Upper lobe of right lung (tissue), 1 donor: Measurements from ENCODE around the gene RBM11. TPM values are rescaled to one million over a fixed set of nuclear protein-coding genes. Genes with fewer than 3 reads are reported as not detected.

Source experiments
- ATAC-seq: fragments of 200-7000 bp; cut with Tn5 transposase; one replicate; pipeline ENCODE4 v1.9.1; 2020; ENCODE audit warnings: mild to moderate bottlenecking, moderate library complexity
- DNase-seq: peaks from one replicate; pipeline ENCODE4 v3.0.0-alpha.2; 2020
- H3K27ac ChIP-seq: fragments of 200-600 bp; one replicate; pipeline ENCODE4 v1.8.0; 2022
- H3K27me3 ChIP-seq: fragments of 200-600 bp; one replicate; pipeline ENCODE4 v1.8.0; 2022; ENCODE audit warnings: mild to moderate bottlenecking
- H3K36me3 ChIP-seq: fragments of 200-600 bp; one replicate; pipeline ENCODE4 v1.8.0; 2022
- H3K4me1 ChIP-seq: fragments of 200-600 bp; one replicate; pipeline ENCODE4 v1.8.0; 2022
- H3K4me3 ChIP-seq: fragments of 200-600 bp; one replicate; pipeline ENCODE4 v1.8.0; 2022; ENCODE audit warnings: mild to moderate bottlenecking
- H3K9me3 ChIP-seq: fragments of 200-600 bp; one replicate; pipeline ENCODE4 v1.8.0; 2022
- intact Hi-C: fragments of 100-400 bp; cut with DNase I; formaldehyde crosslinking; loops from one replicate; pipeline ENCODE4 v1.11.0; 2022
- total RNA-seq: library from RNA; stranded (reverse); fragmentation: NEBNext Ultra II Directional; extraction: Animal tissue kit (Norgen Biotek cat#: 25700); gene quantifications from one replicate; pipeline ENCODE4 v1.2.1, GENCODE V29; 2021
- TF ChIP-seq, protein P1 (sequence below): fragments of 200-600 bp; IDR thresholded peaks from one replicate; pipeline ENCODE4 v1.8.0; 2022; ENCODE audit warnings: antibody characterized with exemption
- donor health status: DM: no; HTN: yes; CAD: no; lungs with severe emphysema.

RBM11 gene
- total RNA-seq, 1 donor from 2014 or later: 1.7 TPM

DNA sequence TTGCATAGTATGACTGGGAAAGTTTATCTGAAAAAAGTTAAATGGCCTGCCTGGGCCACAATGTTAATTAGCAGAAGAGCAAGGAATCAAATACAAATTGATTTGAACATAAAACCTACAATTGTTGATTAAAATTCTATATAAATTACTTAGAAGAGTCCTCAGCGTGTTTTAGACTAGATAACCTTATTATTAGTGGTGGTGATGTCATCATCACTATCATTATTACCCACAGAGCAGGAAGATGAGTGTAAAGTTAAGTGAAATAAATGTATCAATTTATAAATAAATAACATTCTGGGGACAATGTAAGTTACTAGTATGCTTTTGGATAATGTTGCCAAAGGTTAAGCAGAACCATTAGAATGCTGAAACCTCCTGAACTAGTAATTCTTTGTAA lies 46.1 kb downstream of the RBM11 start:
- ATAC-seq (no peak), DNase-seq (no peak)
- Histone ChIP-seq H3K4me3 (no peak overlapping the region), H3K4me1 (no peaks in the 10 kb centered on the region), H3K36me3 (no peaks in the 10 kb centered on the region), H3K9me3 (no peaks in the 10 kb centered on the region), H3K27ac (no peak overlapping the region), H3K27me3 (no peaks in the 10 kb centered on the region)
- TF ChIP-seq, protein P1, sequence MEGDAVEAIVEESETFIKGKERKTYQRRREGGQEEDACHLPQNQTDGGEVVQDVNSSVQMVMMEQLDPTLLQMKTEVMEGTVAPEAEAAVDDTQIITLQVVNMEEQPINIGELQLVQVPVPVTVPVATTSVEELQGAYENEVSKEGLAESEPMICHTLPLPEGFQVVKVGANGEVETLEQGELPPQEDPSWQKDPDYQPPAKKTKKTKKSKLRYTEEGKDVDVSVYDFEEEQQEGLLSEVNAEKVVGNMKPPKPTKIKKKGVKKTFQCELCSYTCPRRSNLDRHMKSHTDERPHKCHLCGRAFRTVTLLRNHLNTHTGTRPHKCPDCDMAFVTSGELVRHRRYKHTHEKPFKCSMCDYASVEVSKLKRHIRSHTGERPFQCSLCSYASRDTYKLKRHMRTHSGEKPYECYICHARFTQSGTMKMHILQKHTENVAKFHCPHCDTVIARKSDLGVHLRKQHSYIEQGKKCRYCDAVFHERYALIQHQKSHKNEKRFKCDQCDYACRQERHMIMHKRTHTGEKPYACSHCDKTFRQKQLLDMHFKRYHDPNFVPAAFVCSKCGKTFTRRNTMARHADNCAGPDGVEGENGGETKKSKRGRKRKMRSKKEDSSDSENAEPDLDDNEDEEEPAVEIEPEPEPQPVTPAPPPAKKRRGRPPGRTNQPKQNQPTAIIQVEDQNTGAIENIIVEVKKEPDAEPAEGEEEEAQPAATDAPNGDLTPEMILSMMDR: no peak
- intact Hi-C loops: no loop called here

DNA sequence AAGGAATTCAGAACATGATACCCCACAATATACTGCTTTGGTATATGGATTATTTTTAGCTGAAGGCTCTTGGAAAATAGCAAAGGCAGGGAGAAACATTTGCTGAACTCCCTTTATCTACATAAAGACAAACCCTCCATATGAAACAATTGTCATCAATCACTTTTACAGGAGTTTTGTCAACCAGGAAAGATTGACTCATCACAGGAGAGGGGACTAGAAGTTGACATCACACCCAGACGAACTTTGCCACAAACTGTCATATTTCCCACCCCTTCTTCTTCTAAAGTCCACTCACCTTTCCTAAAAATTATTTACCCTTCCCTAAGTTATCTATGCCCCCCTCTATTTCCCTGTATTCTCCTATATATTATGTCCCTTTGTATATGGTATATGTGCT lies 47.9 kb downstream of the RBM11 start:
- Histone ChIP-seq H3K27me3 (no peaks in the 10 kb centered on the region), H3K36me3 (no peaks in the 10 kb centered on the region), H3K4me1 (no peaks in the 10 kb centered on the region), H3K4me3 (no peak overlapping the region), H3K9me3 (no peaks in the 10 kb centered on the region), H3K27ac (no peak overlapping the region)
- ATAC-seq: no peak
- DNase-seq: no peak
- intact Hi-C loops: no loop called here
- TF ChIP-seq, protein P1: no peak

DNA sequence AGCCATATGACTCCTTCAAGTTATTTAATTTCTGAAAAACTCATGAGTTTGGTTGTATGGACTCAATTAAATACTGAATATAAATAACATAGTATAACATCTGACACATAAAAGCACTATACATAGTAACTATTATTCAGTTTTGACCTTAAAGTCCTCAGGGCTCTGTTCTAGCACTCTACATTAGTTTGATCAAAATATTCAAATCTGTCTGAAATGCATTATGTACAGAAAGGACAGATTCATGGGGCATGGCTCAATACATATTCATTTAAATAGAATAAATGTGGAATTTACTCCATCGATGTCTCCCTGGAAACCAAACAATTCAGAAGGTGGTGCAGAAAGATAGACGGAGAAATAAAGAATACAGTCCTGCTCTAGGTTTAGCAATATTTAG lies 49.1 kb downstream of the RBM11 start:
- ATAC-seq (no peak), DNase-seq (no peak)
- Histone ChIP-seq H3K4me3 (no peak overlapping the region), H3K27me3 (no peaks in the 10 kb centered on the region), H3K36me3 (no peaks in the 10 kb centered on the region), H3K9me3 (no peaks in the 10 kb centered on the region), H3K27ac (no peak overlapping the region), H3K4me1 (no peaks in the 10 kb centered on the region)
- TF ChIP-seq, protein P1: no peak
- intact Hi-C loops: no loop called here

DNA sequence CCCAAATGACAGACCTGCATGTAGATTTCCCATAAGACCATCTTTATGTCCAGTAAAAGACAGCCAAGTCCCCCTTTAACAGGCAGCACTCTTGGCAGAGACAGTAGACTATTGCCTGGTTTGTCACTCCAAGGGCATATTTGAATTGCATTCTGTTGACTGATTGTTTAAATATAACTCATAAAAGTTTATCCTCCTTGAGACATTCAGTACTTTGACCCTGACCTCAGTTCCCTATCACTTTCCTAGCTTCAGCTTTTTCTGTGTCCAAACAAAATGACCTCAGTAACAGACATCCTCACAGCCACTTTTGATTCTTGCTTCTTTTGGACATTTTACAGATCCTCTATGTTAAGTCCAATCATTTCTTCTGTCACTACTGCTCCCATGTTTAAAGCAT lies 51.1 kb downstream of the RBM11 start:
- no peak overlapping the region for H3K27ac ChIP-seq
- H3K36me3 ChIP-seq: no peaks in the 10 kb centered on the region
- TF ChIP-seq, protein P1: no peak
- no peaks in the 10 kb centered on the region for H3K4me1 ChIP-seq
- intact Hi-C loops: no loop called here
- ATAC-seq: no peak
- no peak for DNase-seq
- H3K27me3 ChIP-seq: no peaks in the 10 kb centered on the region
- H3K4me3 ChIP-seq: no peak overlapping the region
- H3K9me3 ChIP-seq: no peaks in the 10 kb centered on the region

DNA sequence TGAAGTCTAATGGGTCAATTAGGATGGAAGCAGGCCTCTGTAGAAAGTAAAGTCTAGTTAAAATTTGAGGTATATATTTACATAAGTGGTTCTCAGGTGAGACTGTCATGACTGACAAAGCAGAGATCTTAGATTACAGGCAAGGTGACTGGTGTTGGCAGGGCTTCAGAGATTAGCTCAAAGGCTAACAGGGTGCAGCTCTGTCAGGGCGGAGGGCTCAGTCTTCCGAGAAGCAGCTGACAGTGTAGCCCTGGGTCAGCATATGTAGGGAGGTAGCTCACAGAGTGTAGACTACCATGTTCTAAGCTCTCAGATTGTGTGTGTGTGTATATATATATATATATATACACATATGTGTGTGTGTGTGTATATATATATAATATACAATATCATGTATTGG lies 54.7 kb downstream of the RBM11 start:
- no peaks in the 10 kb centered on the region for H3K36me3 ChIP-seq
- no peaks in the 10 kb centered on the region for H3K4me1 ChIP-seq
- H3K9me3 ChIP-seq: no peaks in the 10 kb centered on the region
- TF ChIP-seq, protein P1: no peak
- no peak overlapping the region for H3K4me3 ChIP-seq
- ATAC-seq (no peak), DNase-seq (no peak)
- H3K27me3 ChIP-seq: peaks cover 14% of the 10 kb centered on the region
- intact Hi-C loops: no loop called here
- H3K27ac ChIP-seq: no peak overlapping the region

DNA sequence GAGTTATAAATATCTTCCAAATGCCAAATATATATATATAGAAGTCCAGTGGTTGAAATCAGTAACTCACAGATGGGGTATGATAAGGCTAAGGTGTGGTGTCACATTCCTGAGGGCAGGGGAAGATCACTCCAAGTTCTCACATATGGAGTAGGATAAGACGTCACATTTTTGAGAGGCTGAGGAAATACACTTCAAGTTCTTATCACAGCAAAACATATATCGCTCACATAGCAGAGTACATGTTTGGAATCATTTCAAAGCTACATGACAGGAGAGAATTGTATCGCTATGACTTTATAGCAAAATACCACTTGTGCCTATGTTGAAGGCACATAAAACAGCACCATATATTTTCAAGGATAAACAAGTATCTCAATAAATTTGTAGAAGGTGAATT lies 55.1 kb downstream of the RBM11 start:
- Histone ChIP-seq H3K36me3 (no peaks in the 10 kb centered on the region), H3K27ac (no peak overlapping the region), H3K4me1 (no peaks in the 10 kb centered on the region), H3K4me3 (no peak overlapping the region), H3K9me3 (no peaks in the 10 kb centered on the region), H3K27me3 (peaks cover 14% of the 10 kb centered on the region)
- no peak for DNase-seq
- ATAC-seq: no peak
- intact Hi-C loops: no loop called here
- TF ChIP-seq, protein P1: no peak
